Liver (tissue), 9 donors: Measurements from ENCODE around the gene FRAS1. TPM values are rescaled to one million over a fixed set of nuclear protein-coding genes. Genes with fewer than 3 reads are reported as not detected.

Experiments
- DNase-seq: peaks from one replicate; pipeline ENCODE4 v3.0.0-alpha.2; 2017; ENCODE audit warnings: low spot score
- H3K27ac ChIP-seq, 2 donors: one replicate each; pipeline ENCODE4 v1.7.0; 2013; ENCODE audit warnings: inconsistent platforms in 2 of 2, low read length in 2 of 2, control low read depth in 1 of 2, low read depth in 1 of 2, mild to moderate bottlenecking in 1 of 2
- H3K27me3 ChIP-seq, 4 donors: one replicate each; pipeline versions ENCODE4 v1.6.1 to v1.7.0; 2013; ENCODE audit warnings: low read length in 3 of 4, inconsistent platforms in 1 of 4, mild to moderate bottlenecking in 1 of 4, moderate library complexity in 1 of 4; ENCODE audit not compliant: control insufficient read depth in 4 of 4, insufficient read depth in 4 of 4
- H3K36me3 ChIP-seq, 4 donors: one replicate each; pipeline versions ENCODE4 v1.6.1 to v1.7.0; 2013; ENCODE audit warnings: low read length in 3 of 4, mild to moderate bottlenecking in 3 of 4, low read depth in 1 of 4, moderate library complexity in 1 of 4; ENCODE audit not compliant: control insufficient read depth in 4 of 4, insufficient read depth in 3 of 4
- H3K4me1 ChIP-seq, 4 donors: one replicate each; pipeline versions ENCODE4 v1.6.1 to v1.7.0; 2013; ENCODE audit warnings: low read length in 3 of 4, mild to moderate bottlenecking in 3 of 4, moderate library complexity in 1 of 4; ENCODE audit not compliant: control insufficient read depth in 4 of 4, insufficient read depth in 4 of 4
- H3K4me3 ChIP-seq, 3 donors: one replicate each; pipeline versions ENCODE4 v1.6.1 to v1.7.0; 2013; ENCODE audit warnings: low read length in 3 of 3, control low read depth in 1 of 3, low read depth in 1 of 3, mild to moderate bottlenecking in 1 of 3
- H3K9ac ChIP-seq, 2 donors: one replicate each; pipeline ENCODE4 v1.7.0; 2013; ENCODE audit warnings: low read length in 2 of 2, mild to moderate bottlenecking in 2 of 2, moderate library complexity in 2 of 2, control low read depth in 1 of 2, low read depth in 1 of 2
- H3K9me3 ChIP-seq, 4 donors: one replicate each; pipeline versions ENCODE4 v1.6.1 to v1.7.0; 2013; ENCODE audit warnings: low read length in 3 of 4; ENCODE audit not compliant: control insufficient read depth in 4 of 4
- ATF3 ChIP-seq: IDR thresholded peaks from 2 replicates; pipeline ENCODE4 v1.6.1; 2016; ENCODE audit warnings: antibody characterized with exemption
- EGR1 ChIP-seq, 2 donors: IDR thresholded peaks; 2 replicates each; pipeline ENCODE4 v1.6.1; 2016 to 2018; ENCODE audit warnings: antibody characterized with exemption in 2 of 2, low read depth in 2 of 2
- FOXA2 ChIP-seq: IDR thresholded peaks from 2 replicates; pipeline ENCODE4 v1.6.1; 2016; ENCODE audit warnings: antibody characterized with exemption
- GABPA ChIP-seq, 2 donors: IDR thresholded peaks in 1 of 2; conservative IDR thresholded peaks in 1 of 2; 2 replicates each; pipeline ENCODE4 v1.6.1; 2016; ENCODE audit warnings: antibody characterized with exemption in 2 of 2, mild to moderate bottlenecking in 1 of 2, moderate library complexity in 1 of 2
- HNF4A ChIP-seq, 2 donors: conservative IDR thresholded peaks; 2 replicates each; pipeline ENCODE4 v1.6.1; 2016; ENCODE audit warnings: antibody characterized with exemption in 2 of 2, mild to moderate bottlenecking in 2 of 2
- HNF4G ChIP-seq: IDR thresholded peaks from 2 replicates; pipeline ENCODE4 v1.6.1; 2016; ENCODE audit warnings: antibody characterized with exemption
- JUND ChIP-seq, 2 donors: IDR thresholded peaks; 2 replicates each; pipeline ENCODE4 v1.6.1; 2016; ENCODE audit warnings: antibody characterized with exemption in 2 of 2
- MAX ChIP-seq: IDR thresholded peaks from 2 replicates; pipeline ENCODE4 v1.6.1; 2016; ENCODE audit warnings: antibody characterized with exemption
- NR2F2 ChIP-seq: IDR thresholded peaks from 2 replicates; pipeline ENCODE4 v1.6.1; 2016; ENCODE audit warnings: antibody characterized with exemption
- RAD21 ChIP-seq, 2 donors: IDR thresholded peaks; 2 replicates each; pipeline ENCODE4 v1.6.1; 2016; ENCODE audit warnings: antibody characterized with exemption in 2 of 2, mild to moderate bottlenecking in 2 of 2
- REST ChIP-seq: IDR thresholded peaks from 2 replicates; pipeline ENCODE4 v1.6.1; 2016; ENCODE audit warnings: antibody characterized with exemption, mild to moderate bottlenecking
- RXRA ChIP-seq, 2 donors: IDR thresholded peaks; 2 replicates each; pipeline ENCODE4 v1.6.1; 2017 to 2018; ENCODE audit warnings: antibody characterized with exemption in 2 of 2, mild to moderate bottlenecking in 1 of 2
- SP1 ChIP-seq: IDR thresholded peaks from 2 replicates; pipeline ENCODE4 v1.6.1; 2018; ENCODE audit warnings: antibody characterized with exemption, mild to moderate bottlenecking
- TAF1 ChIP-seq: conservative IDR thresholded peaks from 2 replicates; pipeline ENCODE4 v1.6.1; 2016; ENCODE audit warnings: antibody characterized with exemption, mild to moderate bottlenecking
- YY1 ChIP-seq: IDR thresholded peaks from 2 replicates; pipeline ENCODE4 v1.6.1; 2016; ENCODE audit warnings: antibody characterized with exemption, mild to moderate bottlenecking
- ZBTB33 ChIP-seq: IDR thresholded peaks from 2 replicates; pipeline ENCODE4 v1.6.1; 2016; ENCODE audit warnings: antibody characterized with exemption
- WGBS: extraction: QIAGEN DNeasy Blood & Tissue Kit; methylation state at CpG from one replicate; pipeline ENCODE4 v1.1.7; 2013; 5-methylcytosine and 5-hydroxymethylcytosine counted together
- polyA plus RNA-seq, 2 donors: library from polyadenylated mRNA; stranded (reverse) in 1 of 2; unstranded in 1 of 2; fragments of 200-250 nt in 1 of 2; fragments of >200 nt in 1 of 2; fragmentation: Nextera tagmentation in 1 of 2; extraction: Ambion mirVana in 1 of 2; gene quantifications; one replicate each; pipeline versions ENCODE4 v1.2.1 to v1.2.3, GENCODE V29; 2013 to 2015
- total RNA-seq, 2 donors: library from RNA; depleted of rRNA; stranded (reverse); fragments of >200 nt; gene quantifications; one replicate each; pipeline ENCODE4 v1.2.3, GENCODE V29; 2014
- TF ChIP-seq, protein P1 (sequence below): fragments of 150-350 bp; IDR thresholded peaks from 2 replicates; pipeline ENCODE4 v1.5.1; 2017; ENCODE audit warnings: improper control_type of control experiment, low read depth, low read length; ENCODE audit not compliant: missing input control
- donor health status: healthy.
- donor health status: healthy.
- donor health status: healthy.
- donor health status: healthy.
- donor health status: healthy.

Gene FRAS1
- total and polyA plus RNA-seq, 4 donors, result 0.08 to 6.0 (median 1.1) TPM

DNA sequence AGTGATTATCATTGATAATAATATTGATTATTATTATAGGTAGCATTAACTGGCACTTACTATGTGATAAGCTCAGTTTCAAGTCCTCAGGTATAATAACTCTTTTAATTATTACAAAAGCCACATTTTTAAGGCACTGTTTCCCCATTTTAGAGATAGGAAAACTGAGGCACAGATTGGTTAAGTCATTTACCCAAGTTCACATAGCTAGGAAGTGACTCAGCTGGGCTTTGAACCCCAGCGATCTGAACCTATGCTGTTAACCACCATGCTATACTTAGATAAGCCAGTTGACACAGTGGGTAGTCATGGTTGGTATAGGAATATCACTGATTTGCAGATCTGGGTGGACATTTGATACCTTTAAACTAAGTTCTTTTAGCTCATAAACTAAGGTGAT is 110.4 kb downstream of the FRAS1 start:
- no peak overlapping the region for H3K9ac ChIP-seq
- WGBS, result 80% methylated on average over 1 of the region's 1 CpG
- no peak overlapping the region for H3K27ac ChIP-seq
- H3K36me3 ChIP-seq, result no peaks in the 10 kb centered on the region
- no peak overlapping the region for H3K4me3 ChIP-seq
- H3K4me1 ChIP-seq, result no peaks in the 10 kb centered on the region
- H3K9me3 ChIP-seq, result no peaks in the 10 kb centered on the region
- DNase-seq, result no peak
- no peak for TF ChIP-seq HNF4G
- no peak for TF ChIP-seq RAD21 (IDR thresholded peaks at IDR 0.05)
- no peak for TF ChIP-seq FOXA2
- no peak for TF ChIP-seq NR2F2
- no peak for TF ChIP-seq TAF1
- no peak for TF ChIP-seq GABPA (IDR thresholded peaks at IDR 0.05 in 1 of 2, conservative IDR thresholded peaks at IDR 0.05 in 1 of 2)
- TF ChIP-seq ZBTB33, result no peak
- TF ChIP-seq SP1, result no peak
- no peak for TF ChIP-seq HNF4A (conservative IDR thresholded peaks at IDR 0.05)
- TF ChIP-seq RXRA (IDR thresholded peaks at IDR 0.05), result no peak
- TF ChIP-seq, protein P1, sequence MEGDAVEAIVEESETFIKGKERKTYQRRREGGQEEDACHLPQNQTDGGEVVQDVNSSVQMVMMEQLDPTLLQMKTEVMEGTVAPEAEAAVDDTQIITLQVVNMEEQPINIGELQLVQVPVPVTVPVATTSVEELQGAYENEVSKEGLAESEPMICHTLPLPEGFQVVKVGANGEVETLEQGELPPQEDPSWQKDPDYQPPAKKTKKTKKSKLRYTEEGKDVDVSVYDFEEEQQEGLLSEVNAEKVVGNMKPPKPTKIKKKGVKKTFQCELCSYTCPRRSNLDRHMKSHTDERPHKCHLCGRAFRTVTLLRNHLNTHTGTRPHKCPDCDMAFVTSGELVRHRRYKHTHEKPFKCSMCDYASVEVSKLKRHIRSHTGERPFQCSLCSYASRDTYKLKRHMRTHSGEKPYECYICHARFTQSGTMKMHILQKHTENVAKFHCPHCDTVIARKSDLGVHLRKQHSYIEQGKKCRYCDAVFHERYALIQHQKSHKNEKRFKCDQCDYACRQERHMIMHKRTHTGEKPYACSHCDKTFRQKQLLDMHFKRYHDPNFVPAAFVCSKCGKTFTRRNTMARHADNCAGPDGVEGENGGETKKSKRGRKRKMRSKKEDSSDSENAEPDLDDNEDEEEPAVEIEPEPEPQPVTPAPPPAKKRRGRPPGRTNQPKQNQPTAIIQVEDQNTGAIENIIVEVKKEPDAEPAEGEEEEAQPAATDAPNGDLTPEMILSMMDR, result no peak
- no peak for TF ChIP-seq MAX
- no peak for TF ChIP-seq REST
- TF ChIP-seq JUND (IDR thresholded peaks at IDR 0.05), result no peak
- TF ChIP-seq EGR1 (IDR thresholded peaks at IDR 0.05; ENCODE audit: low read depth in 2 of 2), result no peak
- TF ChIP-seq ATF3, result no peak
- no peak for TF ChIP-seq YY1
- peaks cover 0 to 5% (median 0%) of the 10 kb centered on the region in 4 donors for H3K27me3 ChIP-seq

- whole genome bisulfite sequencing, result 83% methylated on average over 3 of the region's 3 CpGs
- TF ChIP-seq FOXA2 (no peak), SP1 (no peak), TAF1 (no peak), RAD21 (IDR thresholded peaks at IDR 0.05) (no peak), GABPA (IDR thresholded peaks at IDR 0.05 in 1 of 2, conservative IDR thresholded peaks at IDR 0.05 in 1 of 2) (no peak)
- TF ChIP-seq, protein P1, result no peak
- Histone ChIP-seq H3K9me3 (no peaks in the 10 kb centered on the region), H3K36me3 (no peaks in the 10 kb centered on the region), H3K4me3 (no peak overlapping the region), H3K27ac (no peak overlapping the region), H3K4me1 (no peaks in the 10 kb centered on the region), H3K27me3 (peaks cover 0 to 5% (median 0%) of the 10 kb centered on the region in 4 donors), H3K9ac (no peak overlapping the region)
- no peak for DNase-seq
Observed at GRCh38 chr4:78168029-78168428, 110.9 kb downstream of the FRAS1 start.
